ENCODE data around the gene CCDC81.

DNA sequence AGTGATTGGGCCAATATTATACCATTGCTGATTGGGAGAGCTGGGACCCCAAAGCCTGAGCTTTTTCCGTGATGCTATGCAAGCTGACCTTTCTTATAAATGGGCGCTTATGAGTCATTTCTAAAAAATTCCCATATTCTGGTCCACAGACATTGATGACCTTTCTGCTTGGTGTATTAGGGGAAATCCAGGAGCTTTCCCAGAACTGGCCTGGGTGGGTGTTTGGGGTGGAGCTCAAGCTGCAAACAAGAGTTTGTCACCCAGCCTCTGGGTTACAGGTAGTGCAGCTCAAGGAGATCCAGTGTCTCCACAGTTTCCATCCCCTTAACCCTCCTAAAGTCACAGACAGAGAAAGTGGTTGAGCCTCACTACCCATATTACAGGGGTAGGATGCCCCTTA is 67.7 kb downstream of the CCDC81 start:
- TF ChIP-seq EZH2 (IDR thresholded peaks at IDR 0.05; ENCODE audit: low read length, missing control alignments), result no peak
- TF ChIP-seq, protein P1, sequence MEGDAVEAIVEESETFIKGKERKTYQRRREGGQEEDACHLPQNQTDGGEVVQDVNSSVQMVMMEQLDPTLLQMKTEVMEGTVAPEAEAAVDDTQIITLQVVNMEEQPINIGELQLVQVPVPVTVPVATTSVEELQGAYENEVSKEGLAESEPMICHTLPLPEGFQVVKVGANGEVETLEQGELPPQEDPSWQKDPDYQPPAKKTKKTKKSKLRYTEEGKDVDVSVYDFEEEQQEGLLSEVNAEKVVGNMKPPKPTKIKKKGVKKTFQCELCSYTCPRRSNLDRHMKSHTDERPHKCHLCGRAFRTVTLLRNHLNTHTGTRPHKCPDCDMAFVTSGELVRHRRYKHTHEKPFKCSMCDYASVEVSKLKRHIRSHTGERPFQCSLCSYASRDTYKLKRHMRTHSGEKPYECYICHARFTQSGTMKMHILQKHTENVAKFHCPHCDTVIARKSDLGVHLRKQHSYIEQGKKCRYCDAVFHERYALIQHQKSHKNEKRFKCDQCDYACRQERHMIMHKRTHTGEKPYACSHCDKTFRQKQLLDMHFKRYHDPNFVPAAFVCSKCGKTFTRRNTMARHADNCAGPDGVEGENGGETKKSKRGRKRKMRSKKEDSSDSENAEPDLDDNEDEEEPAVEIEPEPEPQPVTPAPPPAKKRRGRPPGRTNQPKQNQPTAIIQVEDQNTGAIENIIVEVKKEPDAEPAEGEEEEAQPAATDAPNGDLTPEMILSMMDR (conservative IDR thresholded peaks at IDR 0.05 in 1 of 2, IDR thresholded peaks at IDR 0.05 in 1 of 2; ENCODE audit: low read depth in 1 of 2, low read length in 2 of 2), result no peak
